ENCODE measurements around the gene CCDC57. TPM values are rescaled to one million over a fixed set of nuclear protein-coding genes. Genes with fewer than 3 reads are reported as not detected.

Gene CCDC57
- total RNA-seq, 1 experiment from 2014 or later = 31.0 TPM

- Histone ChIP-seq H3K27me3 (replicated peaks; ENCODE audit: control insufficient read depth, insufficient read depth, low read length) (no peaks in the 10 kb centered on the region), H3K9me3 (no peaks in the 10 kb centered on the region), H3K4me3 (ENCODE audit: low read depth, low read length) (no peak overlapping the region), H3K36me3 (ENCODE audit: control insufficient read depth, insufficient read depth, low read length) (no peaks in the 10 kb centered on the region), H3K4me1 (peaks cover 31% of the 10 kb centered on the region)
- Mint-ChIP-seq H3K27ac (ENCODE audit: unreplicated experiment) (no peak overlapping the region), H3K27me3 (ENCODE audit: insufficient read depth, unreplicated experiment) (no peaks in the 10 kb centered on the region), H3K36me3 (ENCODE audit: insufficient read depth, unreplicated experiment) (peaks cover 15% of the 10 kb centered on the region), H3K9me3 (ENCODE audit: unreplicated experiment) (no peaks in the 10 kb centered on the region), H3K4me3 (ENCODE audit: unreplicated experiment) (peak overlapping the region; percentile 63), H3K4me1 (ENCODE audit: low read depth, unreplicated experiment) (no peaks in the 10 kb centered on the region)
- no peak for DNase-seq
- POLR2A ChIA-PET = no interaction called here
- TF ChIP-seq, protein P1, sequence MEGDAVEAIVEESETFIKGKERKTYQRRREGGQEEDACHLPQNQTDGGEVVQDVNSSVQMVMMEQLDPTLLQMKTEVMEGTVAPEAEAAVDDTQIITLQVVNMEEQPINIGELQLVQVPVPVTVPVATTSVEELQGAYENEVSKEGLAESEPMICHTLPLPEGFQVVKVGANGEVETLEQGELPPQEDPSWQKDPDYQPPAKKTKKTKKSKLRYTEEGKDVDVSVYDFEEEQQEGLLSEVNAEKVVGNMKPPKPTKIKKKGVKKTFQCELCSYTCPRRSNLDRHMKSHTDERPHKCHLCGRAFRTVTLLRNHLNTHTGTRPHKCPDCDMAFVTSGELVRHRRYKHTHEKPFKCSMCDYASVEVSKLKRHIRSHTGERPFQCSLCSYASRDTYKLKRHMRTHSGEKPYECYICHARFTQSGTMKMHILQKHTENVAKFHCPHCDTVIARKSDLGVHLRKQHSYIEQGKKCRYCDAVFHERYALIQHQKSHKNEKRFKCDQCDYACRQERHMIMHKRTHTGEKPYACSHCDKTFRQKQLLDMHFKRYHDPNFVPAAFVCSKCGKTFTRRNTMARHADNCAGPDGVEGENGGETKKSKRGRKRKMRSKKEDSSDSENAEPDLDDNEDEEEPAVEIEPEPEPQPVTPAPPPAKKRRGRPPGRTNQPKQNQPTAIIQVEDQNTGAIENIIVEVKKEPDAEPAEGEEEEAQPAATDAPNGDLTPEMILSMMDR (IDR thresholded peaks at IDR 0.05; ENCODE audit: insufficient read depth in 1 of 2, low read depth in 1 of 2, low read length in 1 of 2, severe bottlenecking in 1 of 2, unreplicated experiment in 1 of 2) = no peak
- CTCF ChIA-PET = no interaction called here
- intact Hi-C loops (cut with micrococcal nuclease; ENCODE audit: unreplicated experiment) = no loop called here
- no TSS peak for BruUV-seq (replicated peaks)
Measured at GRCh38 chr17:82227629-82228277, 15.1 kb upstream of the CCDC57 start.

- Mint-ChIP-seq H3K27me3 (ENCODE audit: insufficient read depth, unreplicated experiment) (no peaks in the 10 kb centered on the region), H3K36me3 (ENCODE audit: insufficient read depth, unreplicated experiment) (peaks cover 15% of the 10 kb centered on the region), H3K4me1 (ENCODE audit: low read depth, unreplicated experiment) (no peaks in the 10 kb centered on the region), H3K4me3 (ENCODE audit: unreplicated experiment) (no peak overlapping the region), H3K9me3 (ENCODE audit: unreplicated experiment) (no peaks in the 10 kb centered on the region), H3K27ac (ENCODE audit: unreplicated experiment) (no peak overlapping the region)
- BruUV-seq (replicated peaks) = no TSS peak
- intact Hi-C loops (cut with micrococcal nuclease; ENCODE audit: unreplicated experiment) = no loop called here
- Histone ChIP-seq H3K9me3 (no peaks in the 10 kb centered on the region), H3K36me3 (ENCODE audit: control insufficient read depth, insufficient read depth, low read length) (no peaks in the 10 kb centered on the region), H3K27me3 (replicated peaks; ENCODE audit: control insufficient read depth, insufficient read depth, low read length) (no peaks in the 10 kb centered on the region), H3K4me3 (ENCODE audit: low read depth, low read length) (no peak overlapping the region), H3K4me1 (peaks cover 27% of the 10 kb centered on the region)
- CTCF ChIA-PET = no interaction called here
- POLR2A ChIA-PET = no interaction called here
- TF ChIP-seq, protein P1 (IDR thresholded peaks at IDR 0.05; ENCODE audit: insufficient read depth in 1 of 2, low read depth in 1 of 2, low read length in 1 of 2, severe bottlenecking in 1 of 2, unreplicated experiment in 1 of 2) = no peak
- no peak for DNase-seq
Measured at GRCh38 chr17:82226809-82227628, 14.4 kb upstream of the CCDC57 start.

GRCh38 chr17:82226146-82226808 is 13.6 kb upstream of the CCDC57 start:
- BruUV-seq (replicated peaks) = no TSS peak
- no peak for DNase-seq
- Mint-ChIP-seq H3K9me3 (ENCODE audit: unreplicated experiment) (no peaks in the 10 kb centered on the region), H3K4me1 (ENCODE audit: low read depth, unreplicated experiment) (no peaks in the 10 kb centered on the region), H3K27ac (ENCODE audit: unreplicated experiment) (no peak overlapping the region), H3K36me3 (ENCODE audit: insufficient read depth, unreplicated experiment) (peaks cover 15% of the 10 kb centered on the region), H3K27me3 (ENCODE audit: insufficient read depth, unreplicated experiment) (no peaks in the 10 kb centered on the region), H3K4me3 (ENCODE audit: unreplicated experiment) (no peak overlapping the region)
- TF ChIP-seq, protein P1 (IDR thresholded peaks at IDR 0.05; ENCODE audit: insufficient read depth in 1 of 2, low read depth in 1 of 2, low read length in 1 of 2, severe bottlenecking in 1 of 2, unreplicated experiment in 1 of 2) = no peak
- H3K9me3 ChIP-seq = no peaks in the 10 kb centered on the region
- H3K4me3 ChIP-seq (ENCODE audit: low read depth, low read length) = no peak overlapping the region
- H3K36me3 ChIP-seq (ENCODE audit: control insufficient read depth, insufficient read depth, low read length) = no peaks in the 10 kb centered on the region
- H3K4me1 ChIP-seq = peaks cover 20% of the 10 kb centered on the region
- CTCF ChIA-PET = no interaction called here
- no peaks in the 10 kb centered on the region for H3K27me3 ChIP-seq (replicated peaks; ENCODE audit: control insufficient read depth, insufficient read depth, low read length)
- POLR2A ChIA-PET = no interaction called here
- intact Hi-C loops (cut with micrococcal nuclease; ENCODE audit: unreplicated experiment) = no loop called here
